Adrenal gland (tissue), 5 donors: ENCODE measurements around the gene IFI27L1.

Experiments used
- POLR2A ChIP-seq, 2 donors: fragments of 450-650 bp; IDR thresholded peaks; one replicate each; pipeline ENCODE4 v1.6.1; 2017; ENCODE audit warnings: antibody characterized with exemption in 2 of 2, mild to moderate bottlenecking in 2 of 2, moderate library complexity in 1 of 2
- TF ChIP-seq, protein P1 (sequence below), 6 experiments: fragments of 450-650 bp in 4 of 6; fragments of 200-600 bp in 2 of 6; sonication (generic) in 1 of 6; IDR thresholded peaks; 1 replicate in 5 of 6; 2 replicates in 1 of 6; pipeline versions ENCODE4 v1.5.1 to v1.8.0; 2016 to 2021; ENCODE audit warnings: antibody characterized with exemption in 6 of 6, mild to moderate bottlenecking in 2 of 6, moderate library complexity in 1 of 6
- donor health status: DM: no; HTN: no; CAD: no.

DNA sequence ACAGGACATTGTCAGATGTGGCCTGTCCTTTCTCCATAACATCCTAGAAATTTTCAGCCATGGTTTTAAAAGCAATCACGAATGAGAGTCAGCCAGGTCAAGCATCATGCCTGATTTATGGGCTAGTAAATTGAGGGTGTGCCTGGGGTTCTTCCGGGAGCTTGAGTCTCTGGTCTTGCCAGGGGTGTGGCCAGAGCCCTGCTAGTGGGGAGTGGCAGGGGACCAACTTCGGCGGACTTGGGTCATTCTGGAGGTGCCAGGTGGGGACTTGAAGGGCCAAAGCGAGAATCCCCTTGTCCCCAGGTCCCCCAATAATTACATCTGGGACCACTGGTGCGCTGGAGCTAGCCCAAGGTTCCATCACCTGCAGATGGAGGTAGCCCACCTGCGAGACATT, 49.2 kb upstream of the IFI27L1 start:
- TF ChIP-seq, protein P1, sequence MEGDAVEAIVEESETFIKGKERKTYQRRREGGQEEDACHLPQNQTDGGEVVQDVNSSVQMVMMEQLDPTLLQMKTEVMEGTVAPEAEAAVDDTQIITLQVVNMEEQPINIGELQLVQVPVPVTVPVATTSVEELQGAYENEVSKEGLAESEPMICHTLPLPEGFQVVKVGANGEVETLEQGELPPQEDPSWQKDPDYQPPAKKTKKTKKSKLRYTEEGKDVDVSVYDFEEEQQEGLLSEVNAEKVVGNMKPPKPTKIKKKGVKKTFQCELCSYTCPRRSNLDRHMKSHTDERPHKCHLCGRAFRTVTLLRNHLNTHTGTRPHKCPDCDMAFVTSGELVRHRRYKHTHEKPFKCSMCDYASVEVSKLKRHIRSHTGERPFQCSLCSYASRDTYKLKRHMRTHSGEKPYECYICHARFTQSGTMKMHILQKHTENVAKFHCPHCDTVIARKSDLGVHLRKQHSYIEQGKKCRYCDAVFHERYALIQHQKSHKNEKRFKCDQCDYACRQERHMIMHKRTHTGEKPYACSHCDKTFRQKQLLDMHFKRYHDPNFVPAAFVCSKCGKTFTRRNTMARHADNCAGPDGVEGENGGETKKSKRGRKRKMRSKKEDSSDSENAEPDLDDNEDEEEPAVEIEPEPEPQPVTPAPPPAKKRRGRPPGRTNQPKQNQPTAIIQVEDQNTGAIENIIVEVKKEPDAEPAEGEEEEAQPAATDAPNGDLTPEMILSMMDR (IDR thresholded peaks at IDR 0.05) = no peak
- TF ChIP-seq POLR2A (IDR thresholded peaks at IDR 0.05) = no peak
